Forelimb muscle (tissue), 1 donor: ENCODE data around the gene IP6K2. TPM values are rescaled to one million over a fixed set of nuclear protein-coding genes. Genes with fewer than 3 reads are reported as not detected.
"Not testable (repeated sequence)": the region's sequence is repeated elsewhere in the genome, so short reads cannot be mapped to it uniquely, and the experiment has no call there.

Experiments used
- DNase-seq: peaks from one replicate; pipeline ENCODE4 v3.0.0-alpha.2; 2013; ENCODE audit warnings: low read depth
- polyA plus RNA-seq: library from polyadenylated mRNA; unstranded; fragments of 120-200 nt; gene quantifications from one replicate; pipeline ENCODE4 v1.2.1, GENCODE V29; 2013; ENCODE audit not compliant: insufficient read length

Gene IP6K2
- polyA plus RNA-seq, 1 donor = 81.6 TPM

GRCh38 chr3:48733752-48734518, 16.9 kb upstream of the IP6K2 start:
- DNase-seq = not testable (repeated sequence)

- no peak for DNase-seq
These were observed 10.5 kb upstream of the IP6K2 start for GRCh38 chr3:48727511-48727910.

GRCh38 chr3:48725185-48725855, 8.3 kb upstream of the IP6K2 start:
- not testable (repeated sequence) for DNase-seq

DNA sequence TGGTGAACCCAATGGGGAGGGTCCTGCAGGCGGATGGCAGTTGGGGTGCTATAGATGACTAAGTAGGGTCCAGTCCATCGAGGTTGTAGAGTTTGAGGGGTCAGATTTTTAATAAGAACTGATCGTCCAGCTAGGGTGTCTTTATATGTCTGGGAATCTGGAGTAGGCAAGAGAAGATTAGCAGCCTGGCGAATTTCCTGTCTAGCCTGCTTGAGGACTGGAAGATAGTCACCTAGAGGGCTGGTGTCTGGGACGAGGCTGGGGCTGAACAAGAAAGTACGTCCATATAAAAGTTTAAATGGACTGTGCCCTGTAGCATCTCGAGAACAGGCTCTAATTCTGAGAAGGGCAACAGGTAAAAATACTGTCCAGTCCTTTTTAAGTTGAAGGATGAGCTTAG, 6.7 kb upstream of the IP6K2 start:
- DNase-seq = no peak

DNA sequence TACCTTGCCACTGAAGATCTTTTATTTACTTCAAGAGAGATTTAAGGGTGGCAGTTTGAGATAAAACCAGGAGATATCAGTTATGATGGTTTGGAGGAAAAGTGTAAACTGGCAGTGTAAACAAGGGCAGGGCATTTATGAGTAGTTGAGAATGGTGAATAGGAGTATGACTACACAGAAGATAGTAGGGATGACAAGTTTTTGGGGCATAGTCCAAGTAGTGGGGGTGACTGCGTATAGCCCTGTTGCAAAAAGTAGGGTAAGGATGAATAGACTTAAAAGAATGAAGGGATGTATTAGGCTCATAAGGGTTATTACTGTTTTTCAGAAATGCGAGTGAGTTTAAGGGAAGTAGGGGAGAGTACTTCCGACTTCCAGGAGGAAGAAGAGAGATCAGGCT, 6.3 kb upstream of the IP6K2 start:
- DNase-seq = not testable (repeated sequence)

GRCh38 chr3:48716508-48716981, 476 bp downstream of the IP6K2 start:
- DNase-seq = no peak

GRCh38 chr3:48715174-48715800, 1.7 kb downstream of the IP6K2 start:
- no peak for DNase-seq

DNA sequence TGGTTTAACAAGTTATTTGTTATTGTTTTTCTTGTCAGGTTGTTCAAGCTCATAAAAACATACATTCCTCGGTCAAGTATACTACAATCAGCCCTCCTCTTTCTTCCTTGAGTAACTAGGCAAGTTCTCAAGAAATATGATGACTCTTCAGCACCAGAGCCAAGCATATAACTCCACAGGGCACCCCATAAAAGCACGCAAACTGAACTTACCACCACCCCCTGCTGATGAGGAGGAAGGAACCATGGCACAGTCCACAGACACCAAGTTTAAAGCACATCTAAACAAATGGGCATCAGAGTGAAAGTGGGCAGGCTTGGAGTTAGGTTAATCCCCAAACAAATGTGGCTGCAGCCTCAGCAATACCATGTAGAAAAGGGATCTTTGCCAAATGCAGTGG, 5.3 kb downstream of the IP6K2 start:
- DNase-seq = no peak

- no peak for DNase-seq
These were observed 8.0 kb downstream of the IP6K2 start for GRCh38 chr3:48709051-48709461.

DNA sequence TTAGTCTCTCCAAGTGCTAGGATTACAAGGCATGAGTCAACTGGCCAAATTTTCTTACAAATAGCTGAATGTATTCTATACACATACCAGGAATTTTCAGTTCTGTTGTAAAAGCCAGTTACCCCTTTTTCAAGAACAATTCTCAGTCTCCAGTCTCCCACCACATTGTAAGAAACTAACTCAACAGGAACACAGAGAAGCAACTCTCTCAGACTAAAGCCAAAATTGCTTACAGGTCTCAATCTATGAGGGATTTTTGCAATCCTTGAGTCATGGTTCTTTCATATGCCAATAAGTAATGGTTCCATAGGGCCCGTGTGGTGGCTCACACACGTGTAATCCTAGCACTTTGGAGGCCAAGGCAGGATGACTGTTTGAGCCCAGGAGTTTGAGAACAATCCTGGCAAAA, 8.5 kb downstream of the IP6K2 start:
- DNase-seq = no peak

- no peak for DNase-seq
These were observed 9.9 kb downstream of the IP6K2 start for GRCh38 chr3:48707157-48707556.

DNA sequence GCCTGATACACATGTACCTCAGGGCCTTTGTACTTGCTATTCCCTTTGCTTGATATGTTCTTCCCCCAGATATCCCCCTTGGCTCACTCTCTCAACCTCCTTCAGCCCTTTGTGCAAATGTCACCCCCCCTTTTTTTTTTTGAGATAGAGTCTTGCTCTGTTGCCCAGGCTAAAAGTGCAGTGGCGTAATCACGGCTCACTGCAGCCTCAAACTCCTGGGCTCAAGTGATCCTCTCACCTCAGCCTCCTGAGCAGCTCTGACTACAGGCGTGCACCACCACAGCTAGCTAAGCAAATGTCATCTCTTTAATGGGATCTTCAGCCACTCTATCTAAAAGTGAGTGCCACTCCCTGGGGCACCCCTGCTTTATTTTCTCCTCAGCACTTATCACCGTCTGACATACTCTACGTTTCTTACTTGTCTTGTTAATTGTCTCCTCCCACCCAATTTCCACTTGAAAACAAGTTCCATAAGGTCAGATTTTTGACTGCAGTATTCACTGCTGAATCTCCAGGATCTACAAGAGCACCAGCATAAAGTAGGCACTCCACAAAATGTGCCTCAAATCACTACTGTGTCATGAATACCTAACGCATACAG, 14.6 kb downstream of the IP6K2 start:
- DNase-seq = no peak

GRCh38 chr3:48700731-48701405, 16.2 kb downstream of the IP6K2 start:
- no peak for DNase-seq

- DNase-seq = no peak
These were observed 18.1 kb downstream of the IP6K2 start for GRCh38 chr3:48698891-48699290.

DNA sequence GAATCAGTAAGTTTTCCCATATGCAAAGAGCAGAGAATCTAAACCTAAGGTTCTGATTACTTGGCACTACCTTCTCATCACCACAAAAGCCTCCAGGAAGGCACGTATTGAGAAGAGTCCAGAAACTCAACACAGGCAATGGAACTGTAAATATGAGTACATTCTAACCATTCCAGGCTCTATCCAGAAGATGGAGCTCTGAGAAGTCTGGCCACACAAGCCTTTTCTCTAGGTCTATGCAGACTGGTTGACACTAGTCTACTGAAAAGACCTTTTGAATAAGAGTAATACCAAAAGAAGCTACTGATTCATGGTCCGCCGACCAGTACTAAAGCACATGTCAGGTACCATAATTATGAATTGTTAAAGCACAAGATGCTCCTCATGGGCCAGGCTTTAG, 19.1 kb downstream of the IP6K2 start:
- no peak for DNase-seq

GRCh38 chr3:48696601-48697000, 20.4 kb downstream of the IP6K2 start:
- no peak for DNase-seq

- no peak for DNase-seq
These were observed 20.9 kb downstream of the IP6K2 start for GRCh38 chr3:48696156-48696555.

- no peak for DNase-seq
These were observed 21.6 kb downstream of the IP6K2 start for GRCh38 chr3:48695393-48695753.

GRCh38 chr3:48694610-48695392, 22.2 kb downstream of the IP6K2 start:
- DNase-seq = no peak

GRCh38 chr3:48693826-48694225, 23.2 kb downstream of the IP6K2 start:
- DNase-seq = no peak

GRCh38 chr3:48692551-48692950, 24.5 kb downstream of the IP6K2 start:
- DNase-seq = no peak
